ENCODE data around the gene SNX33. TPM values are rescaled to one million over a fixed set of nuclear protein-coding genes. Genes with fewer than 3 reads are reported as not detected.

Gene SNX33, protein sequence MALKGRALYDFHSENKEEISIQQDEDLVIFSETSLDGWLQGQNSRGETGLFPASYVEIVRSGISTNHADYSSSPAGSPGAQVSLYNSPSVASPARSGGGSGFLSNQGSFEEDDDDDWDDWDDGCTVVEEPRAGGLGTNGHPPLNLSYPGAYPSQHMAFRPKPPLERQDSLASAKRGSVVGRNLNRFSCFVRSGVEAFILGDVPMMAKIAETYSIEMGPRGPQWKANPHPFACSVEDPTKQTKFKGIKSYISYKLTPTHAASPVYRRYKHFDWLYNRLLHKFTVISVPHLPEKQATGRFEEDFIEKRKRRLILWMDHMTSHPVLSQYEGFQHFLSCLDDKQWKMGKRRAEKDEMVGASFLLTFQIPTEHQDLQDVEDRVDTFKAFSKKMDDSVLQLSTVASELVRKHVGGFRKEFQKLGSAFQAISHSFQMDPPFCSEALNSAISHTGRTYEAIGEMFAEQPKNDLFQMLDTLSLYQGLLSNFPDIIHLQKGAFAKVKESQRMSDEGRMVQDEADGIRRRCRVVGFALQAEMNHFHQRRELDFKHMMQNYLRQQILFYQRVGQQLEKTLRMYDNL
- total RNA-seq (0.59 and 1.2 TPM in 2 replicates), polyA plus RNA-seq (0.12 and 0.22 TPM in 2 replicates), polyA minus RNA-seq (0.64 and 1.5 TPM in 2 replicates)
- 0.51 TPM for total RNA-seq (2013)

DNA sequence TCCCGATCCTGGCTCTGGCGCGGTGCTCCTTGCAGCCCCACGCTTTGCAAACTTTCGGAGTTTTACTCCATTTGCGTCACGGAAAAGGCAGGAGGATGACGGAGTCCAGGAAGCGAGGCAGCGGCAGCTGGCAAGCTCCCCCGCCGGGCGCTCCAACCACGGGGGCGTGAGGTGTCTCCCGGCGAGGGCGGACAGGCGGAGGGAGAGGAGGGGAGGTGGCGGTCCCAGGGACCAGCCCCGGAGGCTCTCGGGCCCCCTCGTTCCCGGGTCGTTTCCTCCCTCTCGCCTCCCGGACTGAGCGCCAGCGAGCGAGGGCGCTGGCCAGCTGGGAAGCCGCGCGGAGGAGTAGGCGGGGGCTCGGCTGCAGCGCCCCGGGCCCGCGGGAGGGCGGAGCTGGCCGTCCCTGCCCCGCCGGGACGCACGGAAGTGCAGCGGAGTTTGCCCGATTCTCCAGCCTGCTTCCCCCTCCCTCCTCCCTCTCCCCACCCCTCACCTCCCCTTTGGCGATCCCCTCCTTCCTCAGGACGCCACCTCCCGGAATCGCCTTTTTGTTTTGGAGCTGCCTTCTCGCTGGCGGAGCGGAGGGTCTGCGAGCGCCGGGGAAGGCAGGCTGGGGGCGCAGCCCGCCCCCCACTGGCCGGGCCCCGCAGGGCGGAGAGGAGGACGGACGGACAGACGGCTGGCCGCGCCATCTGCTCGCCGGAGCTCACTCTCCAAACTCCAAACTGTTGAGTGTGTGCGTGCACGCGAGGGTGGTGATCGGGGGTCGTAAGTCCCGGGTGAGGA, at the start of gene SNX33:
SNX33 (plus strand) TSS at position 543 of the 786 bp plus-strand sequence. CDS start 1,191 bp downstream, outside the sequence.
- Mint-ChIP-seq H3K9me3 (ENCODE audit: insufficient read depth) (no peaks in the 10 kb centered on the region), H3K4me1 (peaks cover 13% of the 10 kb centered on the region), H3K27ac (no peak within 1 kb of the TSS), H3K27me3 (peaks cover 14% of the 10 kb centered on the region), H3K4me3 (peak within 1 kb of the TSS; percentile 89)
- Histone ChIP-seq H3K9me3 (ENCODE audit: control extremely low read depth in 1 of 3, control insufficient read depth in 2 of 3, insufficient read depth in 1 of 3, low read length in 2 of 3) (peaks cover 0 to 4% (median 0%) of the 10 kb centered on the region in 3 donors), H3K4me2 (replicated peaks; ENCODE audit: low read depth, low read length, poor library complexity, severe bottlenecking) (peak within 1 kb of the TSS; percentile 100), H3K9ac (ENCODE audit: low read length) (peak within 1 kb of the TSS; percentile 77), H3K79me2 (ENCODE audit: control insufficient read depth, insufficient read depth, low read length) (no peaks in the 10 kb centered on the region), H3K4me3 (ENCODE audit: control extremely low read depth in 1 of 5, extremely low read depth in 1 of 5, insufficient read depth in 1 of 5, low read depth in 2 of 5, low read length in 4 of 5) (peak within 1 kb of the TSS; percentile 40 to 76 (median 65)), H4K20me1 (ENCODE audit: control insufficient read depth, insufficient read depth, low read length, poor library complexity, severe bottlenecking) (no peaks in the 10 kb centered on the region), H3K27ac (ENCODE audit: low read length in 2 of 2) (peak within 1 kb of the TSS in 1 of 2 donors; percentile 31), H2AFZ (ENCODE audit: insufficient read depth, low read depth, low read length, poor library complexity, severe bottlenecking) (peak within 1 kb of the TSS; percentile 87), H3K4me1 (ENCODE audit: control insufficient read depth in 2 of 2, insufficient read depth in 2 of 2, low read length in 2 of 2) (peaks cover 15 to 17% of the 10 kb centered on the region in 2 donors), H3K27me3 (replicated peaks in 1 of 4; ENCODE audit: control extremely low read depth in 1 of 4, control insufficient read depth in 3 of 4, insufficient read depth in 4 of 4, low read length in 3 of 4) (peaks cover 0 to 28% (median 13%) of the 10 kb centered on the region in 4 experiments), H3K36me3 (replicated peaks in 1 of 2; ENCODE audit: control extremely low read depth in 1 of 2, control insufficient read depth in 1 of 2, extremely low read depth in 1 of 2, insufficient read depth in 2 of 2, low read length in 1 of 2) (no peaks in the 10 kb centered on the region)
- CTCF ChIA-PET, result interaction anchor here (0.9 to 1.6 kb wide), 9 partner anchors 9 to 280 kb away, joined by 3 to 8 read pairs (median 3); partner anchors contain the start of genes MAN2C1 and SNUPN
- POLR2A ChIA-PET, result interaction anchor here (0.6 to 1.3 kb wide), 4 partner anchors 22 to 280 kb away, joined by 4 to 7 read pairs (median 4); partner anchors contain the start of genes MAN2C1 and SNUPN
- ATAC-seq (ENCODE audit: low read depth) (peak; percentile 72), DNase-seq (peak; percentile 56)
- WGBS (ENCODE audit: insufficient coverage), result under 1% methylated on average over 76 of the region's 76 CpGs
- no peak for TF ChIP-seq EZH2 (IDR thresholded peaks at IDR 0.05; ENCODE audit: borderline replicate concordance, insufficient read depth, low read depth, low read length, poor library complexity, severe bottlenecking)
- TF ChIP-seq, protein P1, sequence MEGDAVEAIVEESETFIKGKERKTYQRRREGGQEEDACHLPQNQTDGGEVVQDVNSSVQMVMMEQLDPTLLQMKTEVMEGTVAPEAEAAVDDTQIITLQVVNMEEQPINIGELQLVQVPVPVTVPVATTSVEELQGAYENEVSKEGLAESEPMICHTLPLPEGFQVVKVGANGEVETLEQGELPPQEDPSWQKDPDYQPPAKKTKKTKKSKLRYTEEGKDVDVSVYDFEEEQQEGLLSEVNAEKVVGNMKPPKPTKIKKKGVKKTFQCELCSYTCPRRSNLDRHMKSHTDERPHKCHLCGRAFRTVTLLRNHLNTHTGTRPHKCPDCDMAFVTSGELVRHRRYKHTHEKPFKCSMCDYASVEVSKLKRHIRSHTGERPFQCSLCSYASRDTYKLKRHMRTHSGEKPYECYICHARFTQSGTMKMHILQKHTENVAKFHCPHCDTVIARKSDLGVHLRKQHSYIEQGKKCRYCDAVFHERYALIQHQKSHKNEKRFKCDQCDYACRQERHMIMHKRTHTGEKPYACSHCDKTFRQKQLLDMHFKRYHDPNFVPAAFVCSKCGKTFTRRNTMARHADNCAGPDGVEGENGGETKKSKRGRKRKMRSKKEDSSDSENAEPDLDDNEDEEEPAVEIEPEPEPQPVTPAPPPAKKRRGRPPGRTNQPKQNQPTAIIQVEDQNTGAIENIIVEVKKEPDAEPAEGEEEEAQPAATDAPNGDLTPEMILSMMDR (IDR thresholded peaks at IDR 0.05), result peak; percentile 20
- intact Hi-C loops (cut with micrococcal nuclease), result loop anchor here (10.0 kb wide), 1 partner anchor 623 kb away; the partner anchor contains the start of gene PPCDC
